Naive B cell (primary cell): ENCODE data around the gene KIF21B. TPM values are rescaled to one million over a fixed set of nuclear protein-coding genes. Genes with fewer than 3 reads are reported as not detected.

Source experiments
- ATAC-seq, 2 donors: fragments of 150-1000 bp; cut with Tn5 transposase; 2 replicates each; pipeline ENCODE4 v1.10.0; 2021; ENCODE audit warnings: low read depth in 2 of 2, mild to moderate bottlenecking in 2 of 2, moderate library complexity in 2 of 2
- DNase-seq: peaks from one replicate; pipeline ENCODE4 v3.0.0; 2022
- H3K27ac Mint-ChIP-seq, 6 donors: one replicate each; pipeline ENCODE4 v1.8.0; 2020 to 2022; ENCODE audit warnings: mild to moderate bottlenecking in 6 of 6, mixed read lengths in 6 of 6, moderate library complexity in 5 of 6, inconsistent platforms in 2 of 6
- H3K27me3 Mint-ChIP-seq, 3 donors: one replicate each; pipeline ENCODE4 v1.8.0; 2021 to 2022; ENCODE audit warnings: mixed read lengths in 3 of 3, mild to moderate bottlenecking in 1 of 3
- H3K36me3 Mint-ChIP-seq, 2 donors: one replicate each; pipeline ENCODE4 v1.8.0; 2020 to 2022; ENCODE audit warnings: mixed read lengths in 2 of 2, inconsistent platforms in 1 of 2, mild to moderate bottlenecking in 1 of 2
- H3K4me1 Mint-ChIP-seq, 3 donors: one replicate each; pipeline ENCODE4 v1.8.0; 2020 to 2022; ENCODE audit warnings: mixed read lengths in 3 of 3, inconsistent platforms in 1 of 3, mild to moderate bottlenecking in 1 of 3, moderate library complexity in 1 of 3
- H3K4me3 Mint-ChIP-seq, 8 donors: one replicate each; pipeline ENCODE4 v1.8.0; 2020 to 2022; ENCODE audit warnings: mild to moderate bottlenecking in 8 of 8, mixed read lengths in 8 of 8, moderate library complexity in 8 of 8, inconsistent platforms in 2 of 8
- H3K9me3 Mint-ChIP-seq, 7 donors: one replicate each; pipeline ENCODE4 v1.8.0; 2020 to 2022; ENCODE audit warnings: mixed read lengths in 7 of 7, mild to moderate bottlenecking in 5 of 7, inconsistent platforms in 2 of 7, moderate library complexity in 1 of 7
- polyA plus RNA-seq, 6 donors: library from polyadenylated mRNA; unstranded; fragments of 300-500 nt; fragmentation: Illumina TruSeq; gene quantifications; one replicate each; pipeline ENCODE4 v1.2.3, GENCODE V29; 2021; ENCODE audit warnings: low read depth in 6 of 6

Gene KIF21B
- polyA plus RNA-seq, 6 donors from 2014 or later = 1.6 to 6.7 (median 2.5) TPM

- Mint-ChIP-seq H3K27me3 (peaks cover 0 to 2% (median 0%) of the 10 kb centered on the region in 3 donors), H3K9me3 (no peaks in the 10 kb centered on the region), H3K27ac (peak overlapping the region in 1 of 6 donors; percentile 17), H3K4me1 (peaks cover 38 to 50% (median 39%) of the 10 kb centered on the region in 3 donors), H3K36me3 (no peaks in the 10 kb centered on the region), H3K4me3 (no peak overlapping the region)
- DNase-seq (no peak), ATAC-seq (no peak)
Measured at GRCh38 chr1:201059401-201059800, 35.9 kb upstream of the KIF21B start.

- Mint-ChIP-seq H3K4me3 (peak overlapping the region in 3 of 8 donors; percentile 12 to 41 (median 35)), H3K9me3 (peaks cover 0 to 1% (median 0%) of the 10 kb centered on the region in 7 donors), H3K4me1 (peaks cover 52 to 60% (median 59%) of the 10 kb centered on the region in 3 donors), H3K27me3 (peaks cover 0 to 3% (median 0%) of the 10 kb centered on the region in 3 donors), H3K36me3 (no peaks in the 10 kb centered on the region), H3K27ac (peak overlapping the region in 3 of 6 donors; percentile 37 to 79 (median 77))
- ATAC-seq (no peak), DNase-seq (no peak)
Measured at GRCh38 chr1:201054091-201054543, 30.6 kb upstream of the KIF21B start.

GRCh38 chr1:201053155-201053860, 29.8 kb upstream of the KIF21B start:
- ATAC-seq (peak in 1 of 2 donors; percentile 33), DNase-seq (no peak)
- H3K9me3 Mint-ChIP-seq = peaks cover 0 to 1% (median 0%) of the 10 kb centered on the region in 7 donors
- peak overlapping the region in 2 of 6 donors; percentile 24 to 70 for H3K27ac Mint-ChIP-seq
- H3K27me3 Mint-ChIP-seq = peaks cover 0 to 3% (median 0%) of the 10 kb centered on the region in 3 donors
- peaks cover 51 to 59% (median 57%) of the 10 kb centered on the region in 3 donors for H3K4me1 Mint-ChIP-seq
- H3K36me3 Mint-ChIP-seq = no peaks in the 10 kb centered on the region
- H3K4me3 Mint-ChIP-seq = peak overlapping the region in 1 of 8 donors; percentile 57

- H3K36me3 Mint-ChIP-seq = no peaks in the 10 kb centered on the region
- peak overlapping the region in 1 of 8 donors; percentile 52 for H3K4me3 Mint-ChIP-seq
- DNase-seq (no peak), ATAC-seq (no peak)
- H3K27ac Mint-ChIP-seq = peak overlapping the region in 2 of 6 donors; percentile 57 to 89
- peaks cover 0 to 1% (median 0%) of the 10 kb centered on the region in 7 donors for H3K9me3 Mint-ChIP-seq
- peaks cover 33 to 41% (median 39%) of the 10 kb centered on the region in 3 donors for H3K4me1 Mint-ChIP-seq
- H3K27me3 Mint-ChIP-seq = peaks cover 0 to 3% (median 0%) of the 10 kb centered on the region in 3 donors
Measured at GRCh38 chr1:201051399-201051798, 27.9 kb upstream of the KIF21B start.

- DNase-seq = no peak
Measured at GRCh38 chr1:201050515-201051277, 27.2 kb upstream of the KIF21B start.

GRCh38 chr1:201049248-201049831, 25.8 kb upstream of the KIF21B start:
- no peak overlapping the region for H3K4me3 Mint-ChIP-seq

More at GRCh38 chr1:201050515-201051277, 27.2 kb upstream of the KIF21B start:
- Mint-ChIP-seq H3K9me3 (peaks cover 0 to 1% (median 0%) of the 10 kb centered on the region in 7 donors), H3K36me3 (no peaks in the 10 kb centered on the region), H3K4me3 (peak overlapping the region in 2 of 8 donors; percentile 5 to 20), H3K27me3 (peaks cover 0 to 3% (median 0%) of the 10 kb centered on the region in 3 donors), H3K27ac (peak overlapping the region in 3 of 6 donors; percentile 57 to 89 (median 79)), H3K4me1 (peaks cover 26 to 34% (median 32%) of the 10 kb centered on the region in 3 donors)
- no peak for ATAC-seq

GRCh38 chr1:201048521-201048920, 25.0 kb upstream of the KIF21B start:
- H3K27me3 Mint-ChIP-seq = peaks cover 0 to 3% (median 0%) of the 10 kb centered on the region in 3 donors
- no peak for DNase-seq
- H3K9me3 Mint-ChIP-seq = no peaks in the 10 kb centered on the region
- no peak for ATAC-seq
- peaks cover 8 to 13% (median 12%) of the 10 kb centered on the region in 3 donors for H3K4me1 Mint-ChIP-seq
- H3K4me3 Mint-ChIP-seq = no peak overlapping the region
- H3K36me3 Mint-ChIP-seq = no peaks in the 10 kb centered on the region
- H3K27ac Mint-ChIP-seq = no peak overlapping the region

More at GRCh38 chr1:201049248-201049831, 25.8 kb upstream of the KIF21B start:
- H3K27me3 Mint-ChIP-seq = peaks cover 0 to 3% (median 0%) of the 10 kb centered on the region in 3 donors
- H3K36me3 Mint-ChIP-seq = no peaks in the 10 kb centered on the region
- peaks cover 0 to 1% (median 0%) of the 10 kb centered on the region in 7 donors for H3K9me3 Mint-ChIP-seq
- H3K27ac Mint-ChIP-seq = peak overlapping the region in 1 of 6 donors; percentile 12
- ATAC-seq (no peak), DNase-seq (no peak)
- peaks cover 13 to 21% (median 18%) of the 10 kb centered on the region in 3 donors for H3K4me1 Mint-ChIP-seq

GRCh38 chr1:201044119-201044518, 20.6 kb upstream of the KIF21B start:
- no peak for DNase-seq
- peaks cover 4 to 6% (median 4%) of the 10 kb centered on the region in 3 donors for H3K4me1 Mint-ChIP-seq
- peaks cover 0 to 4% (median 3%) of the 10 kb centered on the region in 3 donors for H3K27me3 Mint-ChIP-seq
- H3K4me3 Mint-ChIP-seq = no peak overlapping the region
- peak overlapping the region in 1 of 6 donors; percentile 74 for H3K27ac Mint-ChIP-seq
- no peaks in the 10 kb centered on the region for H3K36me3 Mint-ChIP-seq
- no peak for ATAC-seq
- H3K9me3 Mint-ChIP-seq = no peaks in the 10 kb centered on the region

- Mint-ChIP-seq H3K4me1 (peaks cover 4 to 6% (median 4%) of the 10 kb centered on the region in 3 donors), H3K27ac (peak overlapping the region in 2 of 6 donors; percentile 17 to 64), H3K27me3 (peaks cover 0 to 4% (median 3%) of the 10 kb centered on the region in 3 donors), H3K4me3 (no peak overlapping the region), H3K36me3 (no peaks in the 10 kb centered on the region), H3K9me3 (no peaks in the 10 kb centered on the region)
- peak; percentile 59 for DNase-seq
- ATAC-seq = peak; percentile 84 to 91
Measured at GRCh38 chr1:201042779-201043461, 19.4 kb upstream of the KIF21B start.

GRCh38 chr1:201041011-201041410, 17.5 kb upstream of the KIF21B start:
- ATAC-seq = no peak
- DNase-seq = no peak

GRCh38 chr1:201039876-201040275, 16.4 kb upstream of the KIF21B start:
- no peak for ATAC-seq
- H3K27ac Mint-ChIP-seq = no peak overlapping the region
- H3K27me3 Mint-ChIP-seq = peaks cover 0 to 4% (median 3%) of the 10 kb centered on the region in 3 donors
- no peaks in the 10 kb centered on the region for H3K36me3 Mint-ChIP-seq
- H3K9me3 Mint-ChIP-seq = no peaks in the 10 kb centered on the region
- DNase-seq = no peak
- no peak overlapping the region for H3K4me3 Mint-ChIP-seq
- peaks cover 4 to 6% (median 4%) of the 10 kb centered on the region in 3 donors for H3K4me1 Mint-ChIP-seq

More at GRCh38 chr1:201041011-201041410, 17.5 kb upstream of the KIF21B start:
- H3K27me3 Mint-ChIP-seq = peaks cover 0 to 4% (median 3%) of the 10 kb centered on the region in 3 donors
- H3K4me1 Mint-ChIP-seq = peaks cover 4 to 6% (median 4%) of the 10 kb centered on the region in 3 donors
- no peak overlapping the region for H3K27ac Mint-ChIP-seq
- no peaks in the 10 kb centered on the region for H3K9me3 Mint-ChIP-seq
- H3K4me3 Mint-ChIP-seq = no peak overlapping the region
- H3K36me3 Mint-ChIP-seq = no peaks in the 10 kb centered on the region

- DNase-seq (no peak), ATAC-seq (no peak)
- Mint-ChIP-seq H3K9me3 (no peaks in the 10 kb centered on the region), H3K36me3 (no peaks in the 10 kb centered on the region), H3K4me1 (peaks cover 4 to 6% (median 4%) of the 10 kb centered on the region in 3 donors), H3K27me3 (peaks cover 0 to 4% (median 3%) of the 10 kb centered on the region in 3 donors), H3K27ac (no peak overlapping the region), H3K4me3 (no peak overlapping the region)
Measured at GRCh38 chr1:201039418-201039817, 15.9 kb upstream of the KIF21B start.
